SW 1271 (cell line): ENCODE results near the gene JPH3.

ENCODE experiments used
- DNase-seq, 2 experiments: peaks; one replicate each; lab custom pipeline; 2025; lab: John Stamatoyannopoulos, UW

Gene JPH3

GRCh38 chr16:87602001-87602775 lies at the start of gene JPH3:
JPH3 (plus strand) TSS chr16:87602508; CDS start chr16:87603147, 639 bp downstream.
- peak; percentile 18 to 27 for DNase-seq

DNA sequence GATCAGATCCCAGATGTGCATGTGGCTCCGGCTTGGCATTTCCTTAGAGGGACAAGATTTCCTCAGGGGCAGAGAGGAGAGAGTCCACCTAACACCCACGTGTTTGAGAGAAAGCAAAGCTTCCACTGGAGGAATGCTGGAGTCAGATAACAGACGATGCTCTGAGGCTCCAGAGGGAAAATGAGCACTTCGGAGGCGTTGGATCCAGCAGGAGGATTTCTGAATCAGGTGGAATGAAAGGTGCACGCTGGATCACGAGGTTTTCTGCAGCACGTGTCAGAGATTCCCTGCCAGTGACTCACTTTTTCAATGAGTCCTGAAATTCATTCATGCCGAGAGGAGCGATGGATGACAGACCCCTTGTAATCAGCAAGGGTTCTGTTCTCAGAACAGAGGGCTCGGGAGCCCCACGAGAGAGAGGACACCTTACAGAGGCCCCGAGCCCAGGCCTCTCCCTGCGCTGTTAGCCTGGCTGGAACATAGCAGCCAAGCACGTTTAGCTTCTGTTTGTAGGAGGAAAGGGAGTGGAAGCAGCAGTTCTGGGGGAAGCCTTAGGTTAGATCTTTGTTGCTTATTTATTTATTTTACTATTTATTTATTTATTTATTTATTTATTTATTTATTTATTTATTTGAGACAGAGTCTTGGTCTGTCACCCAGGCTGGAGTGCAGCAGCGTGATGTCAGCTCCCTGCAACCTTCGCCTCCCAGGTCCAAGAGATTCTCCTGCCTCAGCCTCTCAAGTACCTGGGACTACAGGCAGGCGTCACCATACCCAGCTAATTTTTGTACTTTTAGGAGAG lies 49.3 kb upstream of the JPH3 start:
- DNase-seq, result no peak

GRCh38 chr16:87554754-87555427 lies 47.4 kb upstream of the JPH3 start:
- DNase-seq, result no peak

DNA sequence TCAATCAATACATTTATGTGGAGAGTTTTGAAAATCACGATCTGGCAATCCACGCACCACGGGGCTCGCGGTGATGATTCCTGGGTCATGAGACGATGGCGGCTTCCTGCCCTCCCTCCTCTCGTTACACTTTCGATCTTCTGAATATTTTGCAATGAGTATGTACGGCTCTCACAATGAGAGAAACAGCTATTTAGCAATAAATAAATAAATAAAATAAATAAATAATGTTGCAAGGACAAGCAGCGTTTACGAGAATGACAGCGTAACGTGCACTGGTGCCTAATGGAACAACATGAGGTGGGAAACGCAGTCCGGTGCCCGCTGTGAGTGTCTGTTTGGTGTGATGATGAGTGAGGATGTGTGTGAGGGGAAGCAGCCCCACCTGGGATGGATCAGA lies 46.7 kb upstream of the JPH3 start:
- DNase-seq, result no peak

DNA sequence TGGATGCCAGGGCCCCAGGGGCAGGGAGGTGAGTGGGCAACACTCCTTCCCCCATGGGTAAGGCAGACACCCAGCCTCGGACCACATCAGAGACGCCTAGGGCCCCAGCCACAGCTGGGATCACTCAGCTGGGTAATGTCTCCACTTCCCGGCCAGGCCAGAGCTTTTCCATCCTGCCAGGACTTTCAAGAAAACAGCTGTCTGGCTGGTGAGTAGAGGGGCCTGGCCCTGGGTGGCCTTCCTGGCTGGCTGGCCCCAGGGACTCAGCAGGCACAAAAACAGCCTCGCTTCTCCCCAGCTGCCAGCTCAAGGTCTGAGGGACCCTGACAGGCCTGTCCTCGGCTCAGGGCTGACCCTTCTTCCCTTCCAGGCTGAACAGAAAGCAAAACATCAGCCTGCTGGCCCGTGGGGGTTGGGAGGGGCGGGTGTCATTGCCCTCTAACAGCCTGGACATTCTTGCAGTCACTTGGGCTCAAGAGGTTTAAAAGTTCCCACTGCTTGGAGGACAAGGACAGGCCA lies 45.3 kb upstream of the JPH3 start:
- no peak for DNase-seq

DNA sequence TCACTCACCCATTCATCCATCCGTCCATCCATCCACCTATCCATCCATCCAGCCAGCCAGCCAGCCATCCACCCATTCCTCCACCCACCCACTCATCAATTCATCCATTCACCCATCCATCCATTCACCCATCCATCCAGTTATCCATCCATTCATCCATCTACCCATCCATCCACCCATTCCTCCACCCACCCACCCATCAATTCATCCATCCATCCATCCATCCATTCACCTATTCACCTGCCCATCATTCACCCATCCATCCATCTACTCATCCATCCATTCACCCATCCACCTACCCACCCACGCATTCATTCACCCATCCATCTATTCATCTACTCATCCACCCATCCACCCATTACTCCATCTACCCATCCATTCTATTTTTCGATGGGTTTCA lies 43.6 kb upstream of the JPH3 start:
- DNase-seq, result no peak

- DNase-seq, result no peak
These were observed 42.4 kb upstream of the JPH3 start for GRCh38 chr16:87559945-87560344.

DNA sequence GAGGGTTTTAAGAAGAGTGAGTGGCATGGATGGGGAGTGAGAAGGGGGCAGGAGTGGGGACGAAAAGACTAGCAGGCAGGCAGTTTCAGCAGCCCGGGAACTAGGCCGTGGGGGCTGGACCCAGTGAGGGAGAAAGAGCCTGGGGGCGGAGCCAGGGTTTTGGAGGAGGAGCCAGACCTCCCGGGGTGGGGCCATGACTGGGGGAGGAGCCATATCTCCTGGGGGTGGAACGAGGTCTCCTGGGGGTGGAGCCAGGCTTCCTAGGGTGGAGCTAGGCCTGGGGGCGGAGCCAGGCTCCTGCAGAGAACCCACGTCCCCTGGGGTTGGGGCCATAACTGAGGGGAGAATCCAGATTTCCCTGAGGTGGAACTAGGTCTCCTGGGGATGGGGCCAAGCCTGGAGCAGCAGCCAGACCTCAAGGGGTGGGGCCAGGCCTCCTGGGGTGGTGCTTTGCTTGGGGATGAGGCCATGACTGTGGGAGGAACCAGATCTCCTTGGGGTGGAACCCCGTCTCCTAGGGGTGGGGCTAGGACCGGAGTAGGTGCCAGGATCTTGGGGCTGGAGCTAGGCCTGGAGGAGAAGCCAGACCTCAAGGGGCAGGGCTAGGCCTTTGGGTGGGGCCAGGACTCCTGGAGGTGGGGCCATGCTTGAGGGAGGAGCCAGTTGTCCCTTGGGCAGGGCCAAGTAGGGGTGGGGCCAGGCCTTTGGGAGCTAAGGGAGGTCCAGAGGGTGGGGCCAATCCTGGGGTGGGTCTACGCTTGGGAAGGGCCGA lies 41.7 kb upstream of the JPH3 start:
- DNase-seq, result peak in 1 of 2 experiments; percentile 25

DNA sequence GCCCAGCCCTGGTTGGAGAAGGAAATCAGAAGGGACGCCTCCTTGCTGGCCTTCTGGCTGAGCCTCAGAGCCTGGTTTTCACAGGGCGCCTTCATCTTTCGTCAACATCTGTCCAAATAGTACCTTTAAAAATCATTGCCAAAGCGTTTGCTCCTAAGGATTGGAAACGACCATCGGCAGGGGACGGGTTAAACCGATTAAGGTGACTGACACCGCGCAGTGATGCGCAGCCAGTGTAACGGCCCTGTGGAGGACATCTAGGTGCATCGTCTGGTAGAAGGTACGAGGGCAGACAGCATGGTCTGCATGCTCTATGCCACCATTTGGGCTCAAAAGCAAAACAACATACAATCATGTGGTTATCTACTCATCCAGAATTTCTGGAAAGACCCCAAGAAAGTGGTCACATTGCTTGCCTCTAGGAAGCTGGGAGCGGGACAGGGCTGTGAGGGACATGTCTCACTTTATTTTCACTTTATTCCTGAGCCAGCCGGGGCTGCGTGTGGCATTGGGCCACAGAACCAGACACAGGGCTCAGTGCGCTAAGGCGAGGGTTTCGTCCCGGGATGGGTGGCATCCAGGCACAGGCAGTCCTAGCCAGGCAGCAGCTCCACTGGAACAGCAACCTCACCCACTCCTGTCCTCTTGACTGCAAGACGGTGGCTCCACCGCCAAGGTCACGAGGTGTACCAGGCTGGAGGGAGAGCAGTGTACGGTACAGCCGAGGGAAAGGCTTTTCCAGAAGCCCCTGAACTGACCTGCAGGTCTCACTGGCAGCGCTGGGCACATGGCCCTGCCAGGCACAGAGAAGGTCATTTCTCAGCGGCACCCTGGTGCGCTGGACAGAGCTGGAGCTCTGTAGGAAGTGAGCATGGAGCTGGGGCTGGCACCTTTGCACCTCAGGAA lies 40.9 kb upstream of the JPH3 start:
- no peak for DNase-seq

GRCh38 chr16:87562201-87562600 lies 40.1 kb upstream of the JPH3 start:
- no peak for DNase-seq

DNA sequence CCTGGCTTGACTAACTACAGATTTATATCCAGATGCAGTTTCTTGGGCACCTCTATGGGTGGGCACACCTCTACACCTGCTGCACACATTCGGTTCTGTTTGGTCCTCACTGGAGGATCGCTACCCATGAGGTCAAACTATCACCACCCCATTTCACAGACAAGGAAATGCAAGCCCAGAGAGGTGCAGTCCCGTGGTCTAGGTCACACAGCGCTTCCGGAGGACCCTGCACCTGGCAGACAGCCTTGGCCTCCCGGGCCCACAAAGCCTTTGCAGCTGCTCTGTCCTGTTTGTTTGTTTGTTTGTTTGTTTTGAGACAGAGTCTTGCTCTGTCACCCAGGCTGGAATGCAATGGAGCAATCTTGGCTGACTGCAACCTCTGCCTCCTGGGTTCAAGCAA lies 39.3 kb upstream of the JPH3 start:
- DNase-seq, result no peak

- no peak for DNase-seq
These were observed 38.4 kb upstream of the JPH3 start for GRCh38 chr16:87563714-87564523.

DNA sequence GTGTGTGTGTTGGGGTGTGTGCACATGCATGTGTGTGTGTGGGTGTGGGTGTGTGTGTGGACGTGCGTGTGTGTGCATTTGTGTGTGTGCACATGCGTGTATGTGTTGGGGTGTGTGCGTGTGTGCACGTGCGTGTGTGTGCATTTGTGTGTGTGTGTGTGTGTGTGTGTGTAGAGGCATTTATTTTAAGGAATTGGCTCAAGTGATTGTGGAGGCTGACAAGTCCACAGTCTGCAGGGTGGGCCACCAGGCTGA lies 37.9 kb upstream of the JPH3 start:
- no peak for DNase-seq

DNA sequence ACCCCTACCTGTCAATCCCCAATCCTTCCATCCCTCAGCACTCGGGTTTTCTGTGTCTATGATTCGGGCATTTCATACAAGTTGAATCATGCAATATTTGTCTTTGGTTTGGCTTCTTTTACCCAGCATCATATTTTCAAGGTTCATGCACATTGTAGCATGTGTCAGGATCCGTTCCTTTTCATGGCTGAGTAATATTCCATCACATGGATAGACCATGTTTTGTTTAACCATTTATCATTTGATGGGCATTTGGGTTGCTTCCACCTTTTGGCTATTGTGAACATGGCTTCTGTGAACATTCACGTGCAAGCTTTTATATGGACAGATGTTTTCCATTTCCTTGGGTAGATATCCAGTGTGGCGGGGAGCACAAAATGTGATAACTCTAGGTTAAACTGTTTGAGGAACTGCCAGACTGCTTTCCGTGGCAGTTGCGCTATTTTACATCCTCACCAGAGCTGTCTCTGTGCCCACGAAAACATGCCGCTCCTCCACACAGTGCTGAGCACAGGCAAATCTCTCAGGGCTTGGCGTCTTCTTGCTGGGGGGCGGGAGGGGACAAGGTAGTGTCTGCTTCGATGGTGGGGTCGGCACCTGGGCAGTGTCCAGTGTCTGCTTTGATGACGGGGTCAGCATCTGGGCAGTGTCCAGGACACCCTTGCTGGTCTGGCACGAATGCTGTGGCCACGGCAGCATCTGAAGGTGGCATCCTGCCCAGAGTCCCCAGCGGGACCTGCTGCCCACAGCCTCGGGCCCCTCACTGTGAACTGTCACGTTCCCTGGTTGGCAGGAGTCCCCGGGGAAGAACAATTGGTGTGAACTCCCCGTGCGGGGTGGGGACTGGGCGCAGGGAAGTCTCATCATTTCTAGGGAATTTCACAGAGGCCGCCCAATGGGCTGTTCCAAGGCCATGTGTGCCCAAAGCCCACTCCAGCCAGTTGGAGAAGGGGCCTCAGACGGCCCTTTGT lies 32.4 kb upstream of the JPH3 start:
- no peak for DNase-seq

DNA sequence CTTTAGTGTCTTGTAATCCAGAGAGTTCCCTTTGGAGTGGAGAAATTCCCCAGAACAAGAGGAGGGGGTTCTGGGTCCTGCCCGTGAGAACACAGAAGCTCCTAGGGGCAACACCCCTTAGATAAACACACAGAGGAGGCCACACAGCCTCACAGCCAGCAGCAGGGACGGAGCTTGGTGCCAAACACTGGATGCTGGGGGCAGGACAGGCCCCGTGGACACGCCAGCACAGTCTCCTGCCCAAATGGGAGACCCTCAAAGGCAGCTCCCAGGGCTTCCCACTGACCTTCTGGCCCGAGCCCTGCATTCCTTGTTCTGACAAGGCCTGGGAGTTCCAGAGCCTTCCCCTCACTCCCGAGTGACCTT lies 31.8 kb upstream of the JPH3 start:
- DNase-seq, result no peak

DNA sequence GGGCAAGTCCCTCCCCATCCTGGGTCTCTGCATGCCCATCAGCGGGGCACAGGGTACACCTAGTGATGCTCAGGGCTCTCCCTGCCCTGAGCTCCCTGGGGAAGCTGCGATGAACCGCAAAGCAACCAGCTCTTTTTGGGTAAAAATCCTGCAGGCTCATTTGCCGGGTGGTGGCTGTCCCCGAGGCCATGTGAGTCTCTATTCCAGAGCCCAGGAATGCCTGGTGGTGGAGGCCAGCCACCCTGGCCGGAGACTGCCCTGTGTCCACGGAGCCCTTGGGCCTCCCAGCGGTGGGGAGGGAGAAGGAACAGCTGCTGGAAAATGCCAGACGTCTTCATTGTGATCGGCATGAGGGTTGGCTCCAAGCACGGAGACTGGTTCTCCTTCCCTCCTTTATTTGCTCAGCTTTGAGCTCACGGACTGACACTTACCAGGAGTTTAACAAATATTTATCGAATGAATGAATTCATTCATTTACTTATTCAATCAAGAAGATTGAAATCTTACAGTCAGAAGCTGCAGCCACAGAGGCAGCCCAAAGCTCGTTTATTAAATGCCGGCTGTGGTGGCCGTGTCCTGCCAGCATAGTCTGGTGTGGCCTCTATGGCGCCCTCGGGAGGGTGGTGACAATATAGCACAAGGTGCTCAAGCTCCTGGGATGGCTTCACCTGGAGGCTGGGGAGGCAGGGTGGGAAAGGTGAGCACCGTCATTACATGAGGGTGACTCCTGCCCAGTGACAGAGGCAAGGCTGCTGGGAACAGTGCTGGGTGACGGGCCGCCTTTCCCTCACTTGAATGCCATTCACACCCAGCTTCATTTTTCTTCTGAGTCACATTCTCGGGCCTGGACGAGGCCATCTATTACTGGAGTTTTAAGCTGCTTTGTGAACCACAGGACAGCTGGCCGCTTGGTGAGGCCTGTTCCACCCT lies 31.1 kb upstream of the JPH3 start:
- no peak for DNase-seq

- no peak for DNase-seq
These were observed 30.5 kb upstream of the JPH3 start for GRCh38 chr16:87571868-87572244.

DNA sequence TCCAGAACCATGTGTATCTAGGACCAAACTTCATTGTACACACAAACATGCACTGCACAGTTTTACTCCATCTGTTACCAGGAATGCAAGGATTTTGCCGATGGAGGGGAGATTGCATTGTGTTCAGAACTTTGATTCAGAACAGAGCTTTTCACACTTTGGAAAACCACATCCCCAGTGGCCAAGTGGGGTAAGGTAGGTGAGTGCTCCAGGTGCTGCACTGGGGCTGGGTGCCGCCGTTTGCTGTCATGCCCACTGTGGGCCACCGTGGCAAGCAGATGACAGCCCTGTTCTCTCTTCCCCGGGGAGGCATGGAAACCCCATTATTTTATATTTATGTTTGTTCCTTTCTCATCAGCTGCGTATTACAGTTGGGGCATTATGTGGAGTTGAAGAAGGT lies 29.3 kb upstream of the JPH3 start:
- DNase-seq, result no peak
